K562 treated with DMSO at 1 percent for 4 hours (cell line): ENCODE data around the gene AFDN. TPM values are rescaled to one million over a fixed set of nuclear protein-coding genes. Genes with fewer than 3 reads are reported as not detected.

Experiments used
- total RNA-seq: library from RNA; unstranded; fragments of 300-600 nt; gene quantifications from 2 replicates; pipeline ENCODE4 v1.2.3, GENCODE V29; 2022; ENCODE audit not compliant: insufficient read depth

AFDN gene, protein sequence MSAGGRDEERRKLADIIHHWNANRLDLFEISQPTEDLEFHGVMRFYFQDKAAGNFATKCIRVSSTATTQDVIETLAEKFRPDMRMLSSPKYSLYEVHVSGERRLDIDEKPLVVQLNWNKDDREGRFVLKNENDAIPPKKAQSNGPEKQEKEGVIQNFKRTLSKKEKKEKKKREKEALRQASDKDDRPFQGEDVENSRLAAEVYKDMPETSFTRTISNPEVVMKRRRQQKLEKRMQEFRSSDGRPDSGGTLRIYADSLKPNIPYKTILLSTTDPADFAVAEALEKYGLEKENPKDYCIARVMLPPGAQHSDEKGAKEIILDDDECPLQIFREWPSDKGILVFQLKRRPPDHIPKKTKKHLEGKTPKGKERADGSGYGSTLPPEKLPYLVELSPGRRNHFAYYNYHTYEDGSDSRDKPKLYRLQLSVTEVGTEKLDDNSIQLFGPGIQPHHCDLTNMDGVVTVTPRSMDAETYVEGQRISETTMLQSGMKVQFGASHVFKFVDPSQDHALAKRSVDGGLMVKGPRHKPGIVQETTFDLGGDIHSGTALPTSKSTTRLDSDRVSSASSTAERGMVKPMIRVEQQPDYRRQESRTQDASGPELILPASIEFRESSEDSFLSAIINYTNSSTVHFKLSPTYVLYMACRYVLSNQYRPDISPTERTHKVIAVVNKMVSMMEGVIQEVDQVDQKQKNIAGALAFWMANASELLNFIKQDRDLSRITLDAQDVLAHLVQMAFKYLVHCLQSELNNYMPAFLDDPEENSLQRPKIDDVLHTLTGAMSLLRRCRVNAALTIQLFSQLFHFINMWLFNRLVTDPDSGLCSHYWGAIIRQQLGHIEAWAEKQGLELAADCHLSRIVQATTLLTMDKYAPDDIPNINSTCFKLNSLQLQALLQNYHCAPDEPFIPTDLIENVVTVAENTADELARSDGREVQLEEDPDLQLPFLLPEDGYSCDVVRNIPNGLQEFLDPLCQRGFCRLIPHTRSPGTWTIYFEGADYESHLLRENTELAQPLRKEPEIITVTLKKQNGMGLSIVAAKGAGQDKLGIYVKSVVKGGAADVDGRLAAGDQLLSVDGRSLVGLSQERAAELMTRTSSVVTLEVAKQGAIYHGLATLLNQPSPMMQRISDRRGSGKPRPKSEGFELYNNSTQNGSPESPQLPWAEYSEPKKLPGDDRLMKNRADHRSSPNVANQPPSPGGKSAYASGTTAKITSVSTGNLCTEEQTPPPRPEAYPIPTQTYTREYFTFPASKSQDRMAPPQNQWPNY (N-terminal part only)
- 71.6 and 89.5 TPM in 2 replicates for total RNA-seq

DNA sequence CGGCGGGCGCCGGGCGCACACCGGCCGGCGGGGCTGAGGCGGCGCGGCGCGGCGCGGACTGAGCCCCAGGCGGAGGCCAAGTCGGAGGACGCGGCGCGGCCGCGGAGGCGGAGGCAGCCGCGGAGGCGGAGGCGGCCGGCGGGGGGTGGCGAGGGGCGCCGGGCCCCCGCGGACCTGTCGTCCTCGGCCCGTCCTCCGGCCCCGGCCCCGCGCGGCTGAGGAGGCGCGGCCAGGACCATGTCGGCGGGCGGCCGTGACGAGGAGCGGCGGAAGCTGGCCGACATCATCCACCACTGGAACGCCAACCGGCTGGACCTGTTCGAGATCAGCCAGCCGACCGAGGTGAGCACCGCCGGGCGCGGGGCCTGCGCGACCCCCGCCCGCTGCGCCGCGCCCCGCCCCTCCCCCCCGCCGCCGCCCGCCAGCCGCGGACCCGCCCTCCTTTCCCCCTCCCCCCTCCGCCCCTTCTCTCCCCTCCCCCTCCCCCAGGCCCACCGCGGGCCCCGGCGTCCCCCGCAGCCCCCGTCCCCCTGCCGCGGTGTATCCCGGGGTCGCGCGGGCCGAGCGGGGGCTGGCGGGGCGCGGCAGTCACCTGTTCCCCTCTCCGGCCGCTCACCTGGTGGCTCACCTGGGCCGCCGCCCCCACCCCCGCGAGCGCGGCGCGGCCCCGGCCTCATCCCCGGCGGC, at the start of gene AFDN:
TSS of gene AFDN (plus strand) at position 16 of the 687 bp plus-strand sequence. CDS start at position 238, 222 bp downstream.

DNA sequence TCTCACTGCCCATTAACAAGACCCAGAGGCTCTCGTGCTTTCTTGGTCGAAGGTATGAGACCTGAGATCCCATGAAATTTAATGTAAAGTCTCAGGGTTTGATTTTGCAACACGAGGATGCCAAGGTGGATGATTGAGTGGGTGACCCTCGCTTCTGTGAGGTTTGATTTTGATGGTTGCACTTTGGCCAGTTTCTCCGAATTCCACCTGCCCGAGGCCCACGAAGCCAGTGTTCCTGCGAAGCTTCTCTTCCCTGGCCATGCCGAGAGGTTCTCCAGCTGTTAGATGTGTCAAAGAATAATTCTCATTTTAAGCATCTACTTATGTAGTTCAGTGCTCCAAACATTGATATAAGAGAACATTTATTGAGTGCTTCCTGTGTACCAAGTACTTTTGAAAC, 170.9 kb downstream of the AFDN start, which contains the start of gene KIF25:
TSS of gene KIF25 (plus strand) at position 30 of the 400 bp plus-strand sequence. CDS start 31,915 bp downstream, outside the sequence.

Other genes starting within 250 kb of the AFDN start
- not detected in 2 replicates for gene KIF25, start 170.8 kb downstream of the AFDN start, total RNA-seq